ENCODE measurements around the gene GRHL1. TPM values are rescaled to one million over a fixed set of nuclear protein-coding genes. Genes with fewer than 3 reads are reported as not detected.

Gene GRHL1
- total RNA-seq, 4 donors from 2014 or later, result 0.29 to 1.0 (median 0.75) TPM

- ATAC-seq (no peak), DNase-seq (no peak)
- peaks cover 6 to 7% of the 10 kb centered on the region in 2 donors for H3K4me1 ChIP-seq
- in situ Hi-C loops (cut with MboI; ENCODE audit: low sequenced_read_pairs in 4 of 4), result no loop called here
- no peaks in the 10 kb centered on the region for H3K9me3 ChIP-seq
- intact Hi-C loops (cut with DNase I; ENCODE audit: low total_unique reads), result no loop called here
- no peak overlapping the region for H3K4me3 ChIP-seq
- H3K27me3 ChIP-seq, result no peaks in the 10 kb centered on the region
- TF ChIP-seq CTCF (IDR thresholded peaks at IDR 0.05 in 4 of 5, conservative IDR thresholded peaks at IDR 0.05 in 1 of 5) (no peak), POLR2A (IDR thresholded peaks at IDR 0.05) (no peak)
- H3K36me3 ChIP-seq, result no peaks in the 10 kb centered on the region
- no peak overlapping the region for H3K27ac ChIP-seq
These were observed 22.9 kb downstream of the GRHL1 start for GRCh38 chr2:9974343-9974742.

- Histone ChIP-seq H3K9me3 (no peaks in the 10 kb centered on the region), H3K36me3 (no peaks in the 10 kb centered on the region), H3K27ac (no peak overlapping the region), H3K27me3 (no peaks in the 10 kb centered on the region), H3K4me3 (no peak overlapping the region), H3K4me1 (peaks cover 6 to 7% of the 10 kb centered on the region in 2 donors)
- intact Hi-C loops (cut with DNase I; ENCODE audit: low total_unique reads) (no loop called here), in situ Hi-C loops (cut with MboI; ENCODE audit: low sequenced_read_pairs in 4 of 4) (no loop called here)
- DNase-seq (no peak), ATAC-seq (no peak)
- TF ChIP-seq POLR2A (IDR thresholded peaks at IDR 0.05) (no peak), CTCF (IDR thresholded peaks at IDR 0.05 in 4 of 5, conservative IDR thresholded peaks at IDR 0.05 in 1 of 5) (no peak)
These were observed 23.8 kb downstream of the GRHL1 start for GRCh38 chr2:9975328-9975727.

- no peaks in the 10 kb centered on the region for H3K27me3 ChIP-seq
- in situ Hi-C loops (cut with MboI; ENCODE audit: low sequenced_read_pairs in 4 of 4), result no loop called here
- ATAC-seq (peak; percentile 94 to 99), DNase-seq (peak in 1 of 2 donors; percentile 39)
- H3K36me3 ChIP-seq, result no peaks in the 10 kb centered on the region
- no peak for TF ChIP-seq POLR2A (IDR thresholded peaks at IDR 0.05)
- no peak for TF ChIP-seq CTCF (IDR thresholded peaks at IDR 0.05 in 4 of 5, conservative IDR thresholded peaks at IDR 0.05 in 1 of 5)
- no peak overlapping the region for H3K27ac ChIP-seq
- peaks cover 6 to 7% of the 10 kb centered on the region in 2 donors for H3K4me1 ChIP-seq
- no peak overlapping the region for H3K4me3 ChIP-seq
- intact Hi-C loops (cut with DNase I; ENCODE audit: low total_unique reads), result no loop called here
- no peaks in the 10 kb centered on the region for H3K9me3 ChIP-seq
These were observed 24.4 kb downstream of the GRHL1 start for GRCh38 chr2:9975805-9976447.

- in situ Hi-C loops (cut with MboI; ENCODE audit: low sequenced_read_pairs in 4 of 4) (loop anchor here in 2 of 4 donors (5.0 kb wide), 1 partner anchor 67 kb away; no protein-coding TSS in a partner anchor), intact Hi-C loops (cut with DNase I; ENCODE audit: low total_unique reads) (no loop called here)
- Histone ChIP-seq H3K9me3 (no peaks in the 10 kb centered on the region), H3K27ac (no peak overlapping the region), H3K4me1 (peaks cover 16 to 19% of the 10 kb centered on the region in 2 donors), H3K36me3 (no peaks in the 10 kb centered on the region), H3K4me3 (no peak overlapping the region), H3K27me3 (no peaks in the 10 kb centered on the region)
- DNase-seq (no peak), ATAC-seq (no peak)
- TF ChIP-seq CTCF (IDR thresholded peaks at IDR 0.05 in 4 of 5, conservative IDR thresholded peaks at IDR 0.05 in 1 of 5), result no peak
- TF ChIP-seq POLR2A (IDR thresholded peaks at IDR 0.05), result no peak
These were observed 28.5 kb downstream of the GRHL1 start for GRCh38 chr2:9979977-9980376.
